CD1c-positive myeloid dendritic cell (primary cell): ENCODE data around the gene OOEP.

ENCODE experiments used
- DNase-seq: peaks from one replicate; pipeline ENCODE4 v3.0.0-alpha.2; 2016; ENCODE audit errors: extremely low spot score

OOEP gene

DNA sequence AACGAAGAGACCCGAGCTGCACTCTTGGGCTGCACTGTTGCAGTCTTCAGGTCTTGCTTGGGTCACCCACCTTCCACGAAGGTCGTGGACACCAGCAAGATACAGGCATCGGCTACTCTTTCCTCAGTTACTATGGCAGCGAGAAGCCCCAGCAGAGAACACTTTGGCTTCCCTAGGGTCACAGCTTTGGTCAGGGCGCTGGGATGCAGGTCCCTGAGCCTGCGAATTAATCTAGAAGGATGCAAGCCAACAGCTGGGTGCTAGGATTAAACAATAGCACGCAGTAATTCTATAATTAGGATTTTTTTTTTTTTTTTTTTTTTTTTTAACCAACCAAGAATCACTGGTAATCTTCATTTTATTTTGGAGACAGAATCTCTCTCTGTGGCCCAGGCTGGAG, 5.1 kb downstream of the OOEP start:
- no peak for DNase-seq

GRCh38 chr6:73364121-73364520, 5.6 kb downstream of the OOEP start:
- no peak for DNase-seq

DNA sequence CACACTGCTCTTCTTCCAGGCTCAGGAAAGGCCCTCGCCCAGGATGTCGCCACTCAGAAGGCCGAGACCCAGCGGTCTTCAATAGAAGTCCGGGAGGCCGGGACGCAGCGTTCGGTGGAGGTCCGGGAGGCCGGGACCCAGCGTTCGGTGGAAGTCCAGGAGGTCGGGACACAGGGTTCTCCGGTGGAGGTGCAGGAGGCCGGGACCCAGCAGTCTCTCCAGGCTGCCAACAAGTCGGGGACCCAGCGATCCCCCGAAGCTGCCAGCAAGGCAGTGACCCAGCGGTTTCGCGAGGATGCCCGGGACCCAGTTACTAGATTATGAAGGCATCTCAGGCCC, 6.2 kb downstream of the OOEP start:
- no peak for DNase-seq

GRCh38 chr6:73362869-73363536, 6.7 kb downstream of the OOEP start:
- DNase-seq = no peak

DNA sequence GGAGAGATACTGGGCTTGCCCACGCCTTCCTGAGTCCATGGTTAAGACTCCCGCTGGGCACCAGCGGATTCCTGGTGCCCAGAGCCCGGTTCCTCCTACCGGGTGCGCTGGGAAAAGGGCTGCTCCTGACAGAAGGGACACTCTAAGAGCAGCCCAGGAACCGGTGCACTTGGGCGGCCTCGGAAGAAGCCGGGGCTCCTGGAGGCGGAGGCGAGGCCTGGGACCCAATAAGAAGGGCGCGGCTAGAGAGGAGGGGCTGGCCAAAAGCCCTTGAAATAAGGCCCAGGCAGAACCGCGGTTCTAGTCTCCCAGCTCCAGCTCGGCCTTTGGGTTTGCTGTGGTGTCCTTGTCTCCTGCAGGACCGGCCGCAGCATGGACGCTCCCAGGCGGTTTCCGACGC, 7.3 kb downstream of the OOEP start, which contains the start of gene KHDC3L:
KHDC3L (plus strand) TSS at position 301 of the 400 bp plus-strand sequence; CDS start at position 373, 72 bp downstream.
- DNase-seq = no peak

DNA sequence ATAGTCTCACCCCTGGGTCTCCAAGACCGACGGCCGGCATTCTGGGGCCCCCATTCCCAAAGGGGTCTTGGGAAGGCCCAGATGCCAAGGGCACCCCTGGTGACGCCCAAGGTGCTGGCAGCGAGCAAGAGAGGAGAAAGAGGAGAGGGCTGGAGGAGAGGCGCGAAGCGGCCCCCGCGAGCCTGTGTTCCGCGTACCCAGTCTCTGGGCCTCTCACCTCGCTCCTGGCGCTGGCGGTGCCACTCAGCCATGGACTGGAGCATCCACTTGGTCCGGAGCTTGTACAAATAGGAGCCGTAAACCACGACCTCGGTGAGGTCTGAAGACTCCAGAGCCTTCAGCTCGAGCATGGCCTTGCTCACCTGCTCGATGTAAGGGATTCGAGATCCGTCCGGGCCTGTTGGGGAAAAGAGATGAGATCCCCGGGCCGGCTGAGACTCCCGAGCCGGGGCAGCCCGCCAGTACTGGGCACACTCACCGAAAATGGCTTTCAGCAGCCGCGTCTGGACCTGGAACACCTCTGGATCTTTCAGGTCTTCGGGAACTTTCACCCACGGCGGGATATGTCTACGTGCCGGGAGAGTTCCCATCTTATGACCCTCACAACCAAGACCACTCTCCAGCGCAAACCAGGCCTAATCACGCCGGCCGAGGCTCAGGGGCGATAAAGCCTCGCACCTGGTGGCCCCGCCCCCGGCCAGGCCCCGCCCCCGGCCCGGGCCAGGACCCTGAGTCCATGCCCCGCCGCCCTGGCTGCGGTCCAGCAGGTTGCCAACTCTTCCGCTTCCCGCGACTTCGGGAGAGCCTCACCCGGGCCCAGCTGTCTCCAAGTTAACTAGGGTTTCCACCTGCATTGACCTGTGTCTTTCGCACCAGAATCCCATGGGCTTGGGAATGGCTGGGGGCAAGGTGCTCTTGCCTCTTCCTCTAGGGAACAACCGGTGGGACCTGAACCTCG, 15.8 kb downstream of the OOEP start, which contains the start of gene DPPA5:
DPPA5 (minus strand) TSS at position 641 of the 958 bp plus-strand sequence; CDS start at position 590, 51 bp downstream.
- DNase-seq = no peak

GRCh38 chr6:73349311-73349710, 20.4 kb downstream of the OOEP start:
- no peak for DNase-seq

DNA sequence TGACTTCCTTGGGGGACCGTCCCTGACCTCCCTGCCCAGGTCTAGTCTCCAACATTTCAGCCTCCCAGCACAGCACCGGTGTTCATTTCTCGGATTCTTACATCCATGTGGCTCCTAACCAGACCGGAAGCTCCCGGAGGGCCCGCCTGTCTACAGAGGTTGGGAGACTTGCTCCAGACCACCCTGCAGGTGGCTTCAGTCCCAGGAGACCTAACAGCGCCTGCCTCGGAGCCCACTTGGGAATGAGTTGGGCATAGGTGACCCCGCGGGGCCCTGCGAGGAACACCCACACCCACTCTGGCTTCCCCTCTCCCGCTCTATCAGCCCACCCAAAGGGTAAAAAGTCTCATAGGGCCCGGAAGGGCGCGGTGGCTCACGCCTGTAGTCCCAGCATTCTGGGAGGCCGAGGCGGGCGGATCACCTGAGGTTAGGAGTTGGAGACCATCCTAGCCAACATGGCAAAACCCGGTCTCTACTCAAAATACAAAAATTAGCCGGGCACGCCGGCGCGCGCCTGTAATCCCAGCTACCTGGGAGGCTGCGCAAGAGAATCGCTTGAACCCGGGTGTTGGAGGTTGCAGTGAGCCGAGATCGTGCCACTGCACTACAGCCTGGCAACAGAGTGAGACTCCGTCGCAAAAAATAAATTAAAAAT, 21.0 kb downstream of the OOEP start:
- no peak for DNase-seq

GRCh38 chr6:73343164-73343563, 26.5 kb downstream of the OOEP start:
- no peak for DNase-seq

- no peak for DNase-seq
Measured at GRCh38 chr6:73342174-73342573, 27.5 kb downstream of the OOEP start.

- DNase-seq = no peak
Measured at GRCh38 chr6:73341335-73341734, 28.4 kb downstream of the OOEP start.

GRCh38 chr6:73340048-73340447, 29.6 kb downstream of the OOEP start:
- DNase-seq = no peak

- no peak for DNase-seq
Measured at GRCh38 chr6:73339340-73339739, 30.4 kb downstream of the OOEP start.

- DNase-seq = no peak
Measured at GRCh38 chr6:73329201-73329600, 40.5 kb downstream of the OOEP start.

DNA sequence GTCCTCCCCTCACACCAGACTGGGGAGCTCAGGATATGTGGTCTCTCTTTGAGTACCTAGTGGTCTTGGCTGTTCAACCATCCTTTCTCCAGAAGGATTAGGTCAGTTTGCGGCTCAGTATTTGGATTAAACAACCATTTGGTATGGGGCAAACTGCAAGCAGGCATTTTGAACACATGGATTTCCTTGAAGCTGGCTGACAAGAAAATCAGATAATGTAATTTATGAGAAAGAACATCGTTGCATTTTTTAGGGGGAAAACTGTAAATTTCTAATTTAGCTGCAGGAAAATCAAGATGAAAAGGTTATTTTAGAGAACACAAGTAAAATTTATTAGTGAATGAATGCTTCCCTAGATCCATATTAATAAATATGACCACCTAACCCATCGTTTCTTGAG, 40.9 kb downstream of the OOEP start:
- DNase-seq = no peak

- no peak for DNase-seq
Measured at GRCh38 chr6:73325656-73326055, 44.0 kb downstream of the OOEP start.

DNA sequence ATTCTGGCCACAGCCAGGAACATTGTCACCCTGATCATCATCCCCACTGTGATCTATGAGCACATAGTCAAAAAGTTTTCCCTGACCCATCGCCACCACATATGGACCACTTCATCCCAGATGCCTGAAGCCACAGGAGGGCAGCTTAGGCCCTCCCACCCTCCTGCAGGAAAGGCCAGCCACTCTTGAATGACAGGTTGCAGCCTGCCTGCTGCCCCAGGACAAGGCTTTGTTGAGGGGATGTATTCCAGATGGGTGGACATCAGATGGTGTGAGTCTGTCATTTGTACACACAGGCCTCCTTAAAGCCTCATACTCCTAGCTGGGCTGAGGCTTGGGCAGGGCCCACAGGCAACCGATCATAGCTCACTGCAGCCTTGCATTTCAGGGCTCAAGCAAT, 46.4 kb downstream of the OOEP start:
- no peak for DNase-seq
